Esophagus muscularis mucosa (tissue), 4 donors: ENCODE results near the gene MPP4.

Source experiments
- CTCF ChIP-seq, 3 experiments: fragments of 200-600 bp in 2 of 3; fragments of 450-650 bp in 1 of 3; sonication (generic) in 2 of 3; IDR thresholded peaks; one replicate each; pipeline ENCODE4 v1.5.1; 2017 to 2019; ENCODE audit warnings: antibody characterized with exemption in 3 of 3, mild to moderate bottlenecking in 2 of 3, moderate library complexity in 1 of 3
- EP300 ChIP-seq: sonication (generic); formaldehyde crosslinking; IDR thresholded peaks from one replicate; pipeline ENCODE4 v1.6.1; 2017; ENCODE audit warnings: antibody characterized with exemption
- POLR2A ChIP-seq: fragments of 450-650 bp; IDR thresholded peaks from one replicate; pipeline ENCODE4 v1.6.1; 2017; ENCODE audit warnings: antibody characterized with exemption, moderate library complexity, mild to moderate bottlenecking, low read depth
- POLR2AphosphoS5 ChIP-seq, 2 donors: sonication (generic); formaldehyde crosslinking; IDR thresholded peaks; one replicate each; pipeline ENCODE4 v1.6.1; 2017; ENCODE audit warnings: antibody characterized with exemption in 2 of 2

GRCh38 chr2:201656102-201656501 is 42.3 kb downstream of the MPP4 start:
- no peak for TF ChIP-seq CTCF (IDR thresholded peaks at IDR 0.05)
- no peak for TF ChIP-seq POLR2A
- TF ChIP-seq POLR2AphosphoS5 (IDR thresholded peaks at IDR 0.05), result no peak
- no peak for TF ChIP-seq EP300
